HG02763 (cell line): ENCODE measurements around the gene EYS.
A peak's percentile ranks its signal among the peaks of the same experiment; 100 is the strongest.
"Not testable (repeated sequence)": the region's sequence is repeated elsewhere in the genome, so short reads cannot be mapped to it uniquely, and the experiment has no call there.

Experiments used
- ATAC-seq: cut with Tn5 transposase; IDR thresholded peaks from one replicate; pipeline ENCODE4 v1.9.1; 2021; ENCODE audit warnings: mild to moderate bottlenecking, moderate library complexity; ENCODE audit not compliant: unreplicated experiment

The EYS gene

DNA sequence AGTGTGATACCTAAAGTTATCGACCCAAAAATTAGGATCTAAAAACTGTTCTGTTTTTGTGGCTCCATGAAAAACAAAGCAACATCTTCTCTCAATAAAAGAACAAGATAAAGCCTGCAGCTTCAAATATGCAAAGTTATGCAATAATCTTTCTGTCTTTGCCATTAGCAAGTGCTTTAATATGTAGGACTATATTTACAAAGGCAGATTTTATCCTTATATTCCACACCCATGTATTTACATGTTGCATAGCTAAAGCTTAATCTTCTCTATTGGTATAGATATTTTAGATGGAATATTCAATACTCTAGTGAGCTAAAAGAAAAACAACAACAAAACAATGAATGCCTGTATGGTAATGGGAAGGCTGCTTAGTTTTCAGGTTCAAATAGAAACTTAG is 1443.2 kb downstream of the EYS start:
- no peak for ATAC-seq

DNA sequence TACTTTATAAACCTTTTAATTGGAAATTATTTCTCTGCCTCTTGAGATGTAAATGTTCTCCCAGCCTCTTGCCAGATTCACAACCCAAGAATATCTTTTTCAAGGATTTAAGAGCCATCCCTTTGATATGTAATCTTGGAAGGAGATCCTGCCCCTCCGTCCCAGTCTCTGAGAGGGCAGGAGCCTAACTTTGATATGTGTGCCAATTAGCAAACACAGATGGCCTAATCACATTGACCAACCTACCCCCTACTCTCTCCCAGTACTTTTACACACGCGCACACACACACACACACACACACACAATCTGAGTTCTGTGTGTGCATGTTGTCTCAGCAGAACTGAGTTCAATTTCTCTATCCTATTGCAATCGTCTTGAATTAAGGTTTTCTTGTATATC is 1447.7 kb downstream of the EYS start:
- ATAC-seq: no peak

DNA sequence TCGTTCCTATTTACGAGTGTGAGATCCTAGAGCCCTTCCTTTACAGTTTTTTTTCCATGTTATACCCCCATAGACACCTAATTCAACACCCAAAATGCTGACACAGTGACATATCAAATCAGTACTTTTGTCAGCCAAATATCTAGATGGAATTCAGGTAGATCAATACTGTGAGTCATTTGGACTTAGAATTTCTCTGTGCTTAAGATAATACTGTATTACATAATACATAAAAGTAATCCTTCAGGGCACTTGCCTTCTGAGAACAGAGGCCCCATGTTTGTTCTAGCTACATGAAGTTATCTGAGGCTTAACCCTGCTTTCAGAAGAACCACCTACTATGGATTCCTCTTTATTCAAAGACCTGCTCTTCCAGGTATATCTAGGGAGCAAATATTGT is 1448.3 kb downstream of the EYS start:
- ATAC-seq: no peak

DNA sequence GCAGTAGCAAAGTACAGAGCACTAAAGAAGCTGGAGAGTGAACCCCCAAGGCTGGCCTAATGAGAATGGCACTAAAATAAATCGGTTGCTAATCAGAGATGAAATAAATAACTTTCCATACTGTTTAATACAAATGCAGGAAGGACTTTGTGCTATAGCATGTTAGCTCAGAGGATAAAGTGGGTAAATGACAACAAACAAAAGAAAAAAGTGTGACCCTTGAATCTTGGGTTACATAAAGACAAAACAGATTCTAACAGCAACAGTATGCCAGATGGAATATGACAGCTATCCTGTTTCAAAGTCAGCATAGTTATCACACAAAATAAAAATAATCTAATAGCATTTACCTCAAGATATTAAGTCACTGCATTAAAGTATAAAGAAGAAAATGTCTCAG is 1448.7 kb downstream of the EYS start:
- no peak for ATAC-seq

DNA sequence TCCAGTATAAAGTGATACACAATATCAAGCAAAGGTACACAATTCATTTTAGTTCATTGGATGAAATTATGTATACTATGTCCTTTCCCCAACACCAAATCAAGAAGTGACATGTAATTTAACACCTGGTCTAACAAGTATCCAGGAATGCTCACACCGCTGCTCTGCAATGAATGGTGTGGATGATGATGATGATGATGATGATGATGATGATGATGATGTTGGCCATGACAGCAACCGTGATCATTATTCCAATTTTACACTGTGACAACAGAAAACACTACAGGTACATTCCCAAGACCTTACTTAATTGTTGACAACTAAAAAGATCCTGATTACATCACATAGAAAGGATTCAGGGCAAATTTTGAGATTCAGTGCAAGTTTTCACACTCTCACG is 1449.4 kb downstream of the EYS start:
- no peak for ATAC-seq

DNA sequence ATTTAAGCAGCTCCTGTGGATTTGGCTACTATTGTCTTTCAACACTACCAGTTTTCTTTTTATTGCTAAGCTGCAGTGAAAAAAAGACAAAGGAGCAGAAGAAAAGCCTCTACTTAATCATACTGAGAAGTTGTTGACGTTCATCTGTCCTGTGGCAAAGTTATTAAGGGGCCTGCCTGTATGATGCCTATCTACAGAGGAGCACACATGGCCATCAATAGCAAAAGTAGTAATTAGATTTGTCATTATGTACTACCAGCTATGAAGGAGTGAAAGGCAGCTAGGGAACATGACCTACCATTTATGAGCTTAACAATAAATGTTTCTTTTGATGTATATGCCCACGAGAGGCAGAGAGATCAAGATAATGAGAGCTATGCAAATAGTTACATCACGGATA is 1450.5 kb downstream of the EYS start:
- ATAC-seq: no peak

DNA sequence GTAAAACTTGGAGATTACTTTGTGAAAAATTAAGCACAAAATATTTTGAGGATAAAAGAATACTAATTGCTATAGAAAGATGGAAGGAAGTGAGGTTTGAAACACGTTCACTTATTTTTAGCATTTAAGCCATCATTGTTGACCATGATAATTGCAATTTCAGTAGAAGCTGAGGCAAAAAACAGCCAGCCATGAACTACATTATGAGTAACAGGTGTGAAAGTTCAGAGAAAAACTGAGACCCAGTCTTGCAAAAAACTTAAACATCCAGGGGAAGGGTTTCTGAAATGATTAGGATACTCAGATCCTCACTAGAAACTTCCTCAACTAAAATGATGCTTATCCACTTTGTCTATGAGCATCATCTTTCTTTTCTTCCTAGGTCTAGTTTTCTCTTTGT is 1452.0 kb downstream of the EYS start:
- ATAC-seq: no peak

DNA sequence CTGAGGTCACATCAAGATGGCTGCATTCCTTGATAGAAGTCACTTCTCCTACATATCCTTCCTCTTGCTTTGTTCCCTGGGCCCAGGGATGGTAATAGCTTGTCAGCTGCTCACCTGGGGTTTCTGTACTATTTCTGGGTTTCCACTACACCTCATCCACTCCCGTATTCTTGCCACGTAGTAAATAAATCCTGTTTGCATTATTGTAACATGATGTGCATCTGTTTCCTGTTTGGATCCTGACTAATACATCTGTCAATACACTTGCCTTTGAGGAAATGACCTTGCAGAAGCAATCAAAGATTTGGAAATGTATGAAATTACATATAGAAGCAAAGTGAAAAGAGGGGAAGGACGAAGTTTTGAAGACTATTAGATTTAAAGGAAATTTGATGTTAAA is 1452.5 kb downstream of the EYS start:
- no peak for ATAC-seq

DNA sequence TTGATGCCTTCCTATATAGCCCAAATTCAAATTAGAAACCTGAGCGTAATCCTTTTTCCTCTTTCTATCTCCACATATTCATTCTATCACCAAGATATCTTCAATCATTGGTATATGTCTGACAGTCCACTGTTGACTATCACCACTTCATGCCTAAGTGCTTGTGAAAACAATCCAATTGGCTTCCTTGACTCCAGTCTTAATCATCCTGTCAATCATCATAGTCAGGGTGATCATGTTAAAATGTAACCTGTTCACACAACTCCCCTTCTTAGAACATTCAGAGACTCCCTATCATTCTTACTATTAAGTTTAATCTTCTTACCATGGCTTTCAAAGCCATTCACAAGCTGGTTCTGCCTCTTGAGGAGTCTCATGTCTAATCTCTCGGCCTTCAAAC is 1454.8 kb downstream of the EYS start:
- ATAC-seq: no peak

DNA sequence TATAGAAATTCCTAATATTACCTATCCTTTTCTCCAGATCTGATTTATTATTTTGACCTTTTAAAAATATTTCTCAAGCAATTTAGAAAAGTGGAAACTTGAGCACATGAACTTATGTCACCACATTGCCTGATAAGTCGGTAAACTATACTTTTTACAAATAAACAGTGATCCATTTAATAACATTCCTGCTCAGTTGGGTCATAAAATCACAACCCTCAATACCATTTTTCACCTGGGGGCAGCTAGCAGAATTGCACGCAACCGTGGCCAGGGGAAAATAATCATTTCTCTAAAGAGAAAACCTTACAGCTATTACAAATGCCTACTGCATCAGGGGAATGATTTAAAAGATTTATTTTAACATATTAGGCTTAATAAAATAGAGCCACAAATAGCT is 1456.9 kb downstream of the EYS start:
- ATAC-seq: no peak

DNA sequence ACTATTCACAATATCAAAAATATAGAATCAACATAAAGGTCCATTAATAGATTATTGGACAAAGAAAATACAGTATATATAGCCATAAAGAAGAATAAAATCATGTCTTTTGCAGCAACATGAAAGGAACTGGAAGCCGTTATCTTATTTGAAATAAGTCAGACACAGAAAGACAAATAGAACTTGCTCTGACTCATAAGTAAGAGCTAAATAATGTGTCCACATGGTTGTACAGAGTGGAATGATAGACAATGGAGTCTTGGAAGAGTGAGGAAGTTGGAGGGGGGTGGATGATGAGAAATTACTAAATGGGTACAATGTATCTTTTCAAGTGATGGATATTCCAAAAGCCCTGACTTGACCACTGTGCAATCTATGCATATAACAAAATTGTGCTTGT is 1457.9 kb downstream of the EYS start:
- no peak for ATAC-seq

DNA sequence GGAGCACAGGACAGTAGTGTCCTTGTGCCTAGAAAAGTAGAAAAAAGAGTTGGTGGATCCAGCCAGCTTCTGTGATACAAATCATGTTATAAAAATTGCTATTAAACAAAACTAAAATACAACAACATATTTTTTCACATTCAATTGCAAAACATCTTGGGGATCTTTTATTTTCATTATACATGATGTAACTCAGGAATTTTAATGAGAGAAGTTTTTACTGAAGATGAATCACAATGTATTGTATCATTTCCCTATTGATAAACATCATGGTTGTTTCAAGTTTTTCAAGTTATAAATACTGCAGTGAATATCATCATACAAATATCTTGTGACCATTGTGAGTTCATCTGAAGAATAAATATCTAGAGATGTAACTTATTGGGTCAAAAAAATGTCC is 1463.4 kb downstream of the EYS start:
- no peak for ATAC-seq

DNA sequence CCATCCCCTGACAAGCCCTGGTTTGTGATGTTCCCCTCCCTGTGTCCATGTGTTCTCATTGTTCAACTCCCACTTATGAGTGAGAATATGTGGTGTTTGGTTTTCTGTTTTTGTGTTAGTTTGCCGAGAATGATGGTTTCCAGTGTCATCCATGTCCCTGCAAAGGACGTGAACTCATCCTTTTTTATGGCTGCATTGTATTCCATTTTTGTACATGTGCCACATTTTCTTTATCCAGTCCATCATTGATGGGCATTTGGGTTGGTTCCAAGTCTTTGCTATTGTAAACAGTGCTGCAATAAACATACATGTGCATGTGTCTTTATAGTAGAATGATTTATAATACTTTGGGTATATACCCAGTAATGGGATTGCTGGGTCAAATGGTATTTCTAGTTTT is 1468.1 kb downstream of the EYS start:
- not testable (repeated sequence) for ATAC-seq

DNA sequence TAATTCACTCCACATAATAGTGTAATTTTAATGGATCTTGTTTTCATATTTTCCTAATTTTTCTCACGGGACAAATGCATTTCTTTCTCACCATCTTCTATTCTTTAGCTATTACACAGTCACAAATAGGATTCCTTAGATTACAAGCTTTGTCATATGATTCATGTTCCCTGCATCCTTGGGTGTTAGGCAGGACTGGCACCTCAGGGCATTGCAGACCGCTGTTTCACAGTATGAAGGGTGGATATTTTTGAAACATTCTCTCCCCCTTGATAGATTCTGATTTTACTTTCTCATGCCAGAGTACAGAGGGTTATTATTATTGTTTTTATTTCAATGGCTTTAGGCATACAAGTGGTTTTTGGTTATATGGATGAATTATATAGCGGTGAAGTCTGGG is 1469.0 kb downstream of the EYS start:
- ATAC-seq: no peak

DNA sequence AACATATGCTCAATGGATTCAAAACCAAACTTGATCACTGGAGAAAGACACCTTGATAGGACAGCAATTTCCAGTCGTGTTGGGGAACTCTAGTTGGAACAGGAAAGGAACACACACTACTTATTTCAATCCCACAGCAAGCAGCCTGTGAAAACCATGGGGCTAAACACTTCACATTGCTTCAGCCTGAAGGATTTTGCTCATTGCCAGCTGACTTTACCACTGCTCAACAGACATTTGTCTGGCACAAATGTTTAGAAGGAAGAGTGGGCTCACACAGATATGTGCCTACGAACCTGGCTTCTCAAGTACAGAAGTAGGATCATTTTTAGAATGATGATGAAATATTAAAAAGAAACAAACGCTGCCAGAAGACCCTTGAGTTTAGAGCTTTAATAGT is 1473.3 kb downstream of the EYS start:
- ATAC-seq: no peak

DNA sequence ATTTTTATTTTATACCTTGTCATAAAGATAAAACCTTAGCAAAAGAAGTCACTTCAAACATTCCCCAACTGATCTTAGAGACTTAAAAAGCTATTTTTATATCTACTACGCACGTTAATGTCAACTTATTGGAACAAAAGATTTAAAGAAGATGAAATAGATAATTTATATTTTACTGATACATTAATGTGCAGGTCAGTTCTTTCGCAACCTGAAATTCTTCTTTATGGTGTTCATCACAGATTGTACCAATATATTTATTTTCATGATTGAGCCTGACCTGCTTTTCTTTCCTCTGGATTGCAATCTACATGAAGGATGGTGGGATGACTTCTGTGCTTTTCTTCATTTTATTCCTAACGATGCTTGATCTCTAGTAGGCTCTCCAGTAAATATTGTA is 1475.1 kb downstream of the EYS start:
- ATAC-seq: no peak

DNA sequence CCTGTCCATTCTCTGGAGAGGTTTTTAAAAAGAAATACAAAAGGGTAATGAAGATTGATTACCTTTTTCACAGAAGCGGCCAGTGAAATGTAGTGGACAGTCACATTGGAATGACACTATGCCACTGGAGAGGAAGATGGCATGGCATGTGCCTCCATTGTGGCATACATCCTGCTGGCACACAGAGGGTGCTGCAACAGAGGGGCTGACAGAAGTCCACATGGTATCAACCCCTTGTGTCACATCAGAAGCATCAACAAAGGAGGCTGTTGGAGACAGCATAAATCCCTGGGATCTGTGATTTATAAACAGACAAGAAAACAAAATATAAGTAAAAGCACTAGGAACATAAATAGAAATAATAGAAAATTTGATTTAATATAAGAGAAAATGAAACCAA is 1476.5 kb downstream of the EYS start:
- ATAC-seq: no peak

DNA sequence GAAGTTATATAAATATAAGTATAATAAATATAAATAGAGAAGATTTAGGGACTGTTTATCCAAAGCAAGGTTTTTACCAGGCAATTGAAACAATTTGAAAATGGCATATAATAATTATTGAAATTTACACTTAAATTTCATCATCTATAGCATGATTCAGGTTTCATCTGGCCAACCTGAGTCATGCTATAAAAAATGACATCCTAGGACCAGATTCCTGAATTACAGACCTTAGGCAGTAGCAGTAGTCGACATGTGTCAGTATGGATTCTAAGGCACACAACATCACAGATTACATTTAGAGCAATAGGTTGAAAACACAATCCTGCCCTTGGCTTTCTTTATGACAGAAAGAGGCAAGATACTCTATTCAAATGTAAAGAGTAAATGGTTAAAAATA is 1479.2 kb downstream of the EYS start:
- no peak for ATAC-seq

DNA sequence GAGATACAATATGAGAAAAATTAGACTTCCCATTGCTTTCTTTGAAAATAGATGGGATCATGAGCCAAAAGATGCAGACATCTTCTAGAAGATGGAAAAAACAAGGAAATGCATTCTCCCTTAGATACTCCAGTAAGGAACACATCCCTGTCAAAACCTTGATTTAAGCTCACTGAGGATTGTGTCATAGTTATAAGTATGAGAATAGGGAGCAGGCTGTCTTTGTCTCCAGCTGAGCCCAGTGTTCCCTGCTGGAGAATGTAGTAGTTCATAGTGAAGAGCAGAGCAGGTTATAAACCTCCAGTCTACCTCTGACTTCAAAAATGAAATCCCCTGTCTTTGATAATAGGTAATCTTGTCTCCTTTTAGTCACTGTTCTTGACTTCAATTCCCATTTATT is 1481.5 kb downstream of the EYS start:
- ATAC-seq: no peak

DNA sequence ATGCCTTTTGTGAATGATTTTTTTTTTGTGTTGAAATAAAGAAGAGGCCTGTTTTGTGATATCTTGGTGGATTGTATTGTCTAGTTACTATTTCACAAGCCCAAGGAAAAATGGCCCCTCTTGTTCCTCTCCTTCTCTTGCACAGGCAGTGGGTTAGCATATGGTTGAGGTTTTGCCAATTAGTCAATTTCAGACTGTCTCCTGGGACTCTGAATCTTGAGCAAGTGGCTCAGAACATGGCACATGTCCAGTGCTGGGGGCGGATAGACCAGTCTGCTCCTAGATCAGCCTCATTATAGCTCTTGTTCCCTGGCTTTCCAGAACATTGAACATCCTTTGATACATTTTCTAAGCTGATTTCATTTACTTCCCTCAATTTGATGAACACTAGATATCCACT is 1482.2 kb downstream of the EYS start:
- no peak for ATAC-seq

DNA sequence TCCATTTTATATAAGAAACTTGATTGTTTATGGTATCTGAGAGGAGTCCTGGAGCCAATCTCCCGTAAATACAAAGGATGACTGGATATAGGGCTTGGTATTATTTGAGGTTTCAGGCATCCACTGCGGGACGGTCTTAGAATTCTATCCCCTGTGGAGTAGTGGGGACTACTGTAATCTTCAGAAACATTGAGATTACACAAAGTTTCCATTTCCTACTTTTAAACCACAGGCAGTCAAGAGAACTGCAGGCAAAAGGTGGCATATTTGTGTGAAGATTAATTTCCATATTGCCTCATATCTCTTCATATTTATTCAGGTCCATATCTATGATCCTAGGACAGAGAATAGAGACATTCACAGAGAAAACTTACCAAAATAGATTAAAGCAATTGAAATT is 1485.2 kb downstream of the EYS start:
- no peak for ATAC-seq

DNA sequence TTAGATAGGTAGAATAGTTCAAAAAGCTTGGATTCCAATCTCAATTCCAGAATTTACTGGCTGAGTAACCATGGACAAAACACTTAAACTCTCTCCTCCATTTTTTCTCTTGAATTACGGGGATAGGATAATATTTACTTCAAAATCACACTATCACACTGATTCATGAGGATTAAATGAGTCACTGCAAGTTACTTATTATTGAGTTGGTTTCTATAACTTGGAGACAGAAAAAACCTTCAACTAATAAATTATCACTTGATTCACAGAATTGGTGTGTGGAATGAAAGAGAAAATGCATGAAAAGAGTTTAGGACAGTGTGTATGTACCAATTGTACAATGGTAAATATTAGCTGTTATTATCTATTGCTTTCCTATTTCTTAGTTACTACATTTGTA is 1486.2 kb downstream of the EYS start:
- no peak for ATAC-seq

DNA sequence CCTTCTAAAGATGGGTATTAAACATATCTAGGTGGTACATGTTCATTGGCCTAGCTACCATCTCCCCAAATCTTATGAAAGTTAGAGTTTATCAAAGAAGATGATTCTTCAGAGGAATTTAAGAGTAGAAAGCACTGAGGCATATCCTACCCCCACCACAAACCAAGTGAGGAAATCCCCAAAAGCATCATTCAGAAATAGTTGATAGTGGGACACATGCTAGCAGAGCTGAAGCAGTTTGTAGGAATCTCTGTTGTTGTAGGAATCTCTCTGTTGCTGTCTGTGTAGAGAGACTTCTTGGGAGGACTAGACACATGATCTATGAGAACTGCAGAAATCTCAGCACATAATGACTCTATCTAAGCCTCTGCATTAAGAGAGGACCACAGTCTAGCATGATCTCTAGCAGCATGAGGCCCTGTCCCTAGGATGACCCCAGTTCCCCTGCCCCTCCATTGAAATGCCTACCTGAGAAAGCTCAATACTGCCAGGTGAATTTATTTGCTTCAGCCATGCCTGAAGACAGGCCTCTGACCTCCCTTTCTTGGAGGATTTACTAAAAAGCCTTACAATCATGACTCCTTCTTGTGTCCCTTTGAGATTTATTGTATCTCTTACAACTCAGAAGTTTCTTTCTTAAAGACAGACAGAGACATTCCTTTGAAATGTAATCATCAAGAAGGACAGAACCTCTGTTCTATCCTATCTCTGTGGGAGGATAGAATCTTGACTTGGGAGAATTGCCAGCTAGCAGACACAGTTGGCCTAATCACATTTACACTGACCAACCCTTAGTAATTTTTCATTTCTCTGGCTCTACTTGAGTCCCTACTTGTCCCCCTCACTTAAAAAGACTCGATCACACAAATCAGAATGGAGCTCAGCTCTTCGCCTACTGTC is 1489.1 kb downstream of the EYS start:
- peak; percentile 53 for ATAC-seq
